SK-N-SH (cell line): ENCODE measurements around the gene DRD4. TPM values are rescaled to one million over a fixed set of nuclear protein-coding genes. Genes with fewer than 3 reads are reported as not detected.
A peak's percentile ranks its signal among the peaks of the same experiment; 100 is the strongest.

Experiments used
- CTCF ChIA-PET: fragments of 300-600, 350-600 bp; formaldehyde crosslinking; extraction: SDS; loops from one replicate; lab custom pipeline; 2021; lab: Yijun Ruan, JAX
- POLR2A ChIA-PET: fragments of 350-600 bp; sonication (Branson Sonifier 250); formaldehyde crosslinking; extraction: SDS; loops from one replicate; lab custom pipeline; 2020; ENCODE audit warnings: antibody characterized with exemption, inconsistent platforms; lab: Yijun Ruan, JAX
- DNase-seq: peaks from one replicate; pipeline ENCODE4 v3.0.0; 2012
- H2AFZ ChIP-seq: fragments of 200-600 bp; sonication (generic); 2 replicates; pipeline ENCODE4 v1.8.1; 2016; ENCODE audit warnings: antibody characterized with exemption, mild to moderate bottlenecking, low read depth
- H3F3A ChIP-seq: fragments of 200-600 bp; sonication (generic); replicated peaks from 2 replicates; pipeline ENCODE3; 2016; ENCODE audit warnings: antibody characterized with exemption, mild to moderate bottlenecking; ENCODE audit not compliant: insufficient read depth
- H3K27ac ChIP-seq, 2 experiments: fragments of 200-500 bp in 1 of 2; fragments of 200-600 bp in 1 of 2; sonication (Bioruptor generic) in 1 of 2; sonication (generic), shearing (Covaris generic) in 1 of 2; 2 replicates each; pipeline versions ENCODE4 v1.5.1 to v1.6.1; 2014 to 2016; ENCODE audit warnings: low read depth in 2 of 2, inconsistent platforms in 1 of 2, low read length in 1 of 2, mild to moderate bottlenecking in 1 of 2, mixed read lengths in 1 of 2
- H3K27me3 ChIP-seq: fragments of 200-600 bp; sonication (generic), shearing (Covaris generic); 2 replicates; pipeline ENCODE4 v1.6.1; 2016; ENCODE audit warnings: mixed run types; ENCODE audit not compliant: insufficient read depth
- H3K36me3 ChIP-seq, 2 experiments: fragments of 200-500 bp in 1 of 2; fragments of 200-600 bp in 1 of 2; sonication (Bioruptor generic) in 1 of 2; sonication (generic) in 1 of 2; replicated peaks in 1 of 2; 2 replicates each; pipeline versions ENCODE3 to v1.5.1; 2014 to 2016; ENCODE audit warnings: low read length in 1 of 2, mild to moderate bottlenecking in 1 of 2; ENCODE audit not compliant: insufficient read depth in 2 of 2, control insufficient read depth in 1 of 2
- H3K4me1 ChIP-seq, 2 experiments: fragments of 200-500 bp in 1 of 2; fragments of 200-600 bp in 1 of 2; sonication (Bioruptor generic) in 1 of 2; sonication (generic), shearing (Covaris generic) in 1 of 2; 2 replicates each; pipeline versions ENCODE4 v1.5.1 to v1.6.1; 2014 to 2016; ENCODE audit warnings: low read depth in 1 of 2, low read length in 1 of 2, mixed run types in 1 of 2; ENCODE audit not compliant: insufficient read depth in 2 of 2, control insufficient read depth in 1 of 2
- H3K4me2 ChIP-seq: fragments of 200-600 bp; sonication (generic), shearing (Covaris generic); 2 replicates; pipeline ENCODE4 v1.6.1; 2017; ENCODE audit warnings: mixed run types
- H3K4me3 ChIP-seq, 2 experiments: fragments of 200-500 bp in 1 of 2; fragments of 200-600 bp in 1 of 2; sonication (Bioruptor generic) in 1 of 2; sonication (generic), shearing (Covaris generic) in 1 of 2; 2 replicates each; pipeline versions ENCODE4 v1.5.1 to v1.8.1; 2014 to 2016; ENCODE audit warnings: low read depth in 2 of 2, inconsistent platforms in 1 of 2, low read length in 1 of 2, mild to moderate bottlenecking in 1 of 2, mixed read lengths in 1 of 2, moderate library complexity in 1 of 2
- H3K79me2 ChIP-seq: fragments of 200-600 bp; sonication (generic); 2 replicates; pipeline ENCODE4 v1.8.1; 2017; ENCODE audit warnings: mild to moderate bottlenecking; ENCODE audit not compliant: insufficient read depth
- H3K9ac ChIP-seq: fragments of 200-600 bp; sonication (generic); 2 replicates; pipeline ENCODE4 v1.6.1; 2017; ENCODE audit warnings: mixed run types
- H3K9me2 ChIP-seq: fragments of 200-600 bp; sonication (generic); 2 replicates; pipeline ENCODE4 v1.6.1; 2017; ENCODE audit warnings: mixed run types
- H3K9me3 ChIP-seq: fragments of 200-600 bp; sonication (generic); 2 replicates; pipeline ENCODE4 v1.6.1; 2017; ENCODE audit warnings: mixed run types, mild to moderate bottlenecking, moderate library complexity
- H4K20me1 ChIP-seq: fragments of 200-600 bp; sonication (generic); 2 replicates; pipeline ENCODE4 v1.6.1; 2017; ENCODE audit warnings: mild to moderate bottlenecking, mixed run types; ENCODE audit not compliant: insufficient read depth
- CHD2 ChIP-seq: fragments of 150-350 bp; IDR thresholded peaks from 2 replicates; pipeline ENCODE4 v1.6.1; 2018; ENCODE audit warnings: low read length; ENCODE audit not compliant: partially characterized antibody
- FOSL2 ChIP-seq: IDR thresholded peaks from 2 replicates; pipeline ENCODE4 v1.4.0; 2012; ENCODE audit warnings: low read depth, mild to moderate bottlenecking, moderate library complexity, borderline replicate concordance
- FOXJ3 ChIP-seq: sonication (generic); formaldehyde crosslinking; IDR thresholded peaks from 2 replicates; pipeline ENCODE4 v1.5.1; 2020; ENCODE audit warnings: mild to moderate bottlenecking, missing genetic modification reagents
- GABPA ChIP-seq: IDR thresholded peaks from 2 replicates; pipeline ENCODE4 v1.4.0; 2012; ENCODE audit warnings: low read depth, mild to moderate bottlenecking
- GATA2 ChIP-seq: sonication (generic); formaldehyde crosslinking; IDR thresholded peaks from 2 replicates; pipeline ENCODE4 v1.5.0; 2020; ENCODE audit warnings: mild to moderate bottlenecking, missing genetic modification reagents
- JUND ChIP-seq: IDR thresholded peaks from 2 replicates; pipeline ENCODE4 v1.4.0; 2012
- MEF2A ChIP-seq: IDR thresholded peaks from 2 replicates; pipeline ENCODE4 v1.4.0; 2012; ENCODE audit warnings: low read depth, borderline replicate concordance
- MXI1 ChIP-seq: IDR thresholded peaks from 2 replicates; pipeline ENCODE4 v1.6.1; 2012; ENCODE audit warnings: mild to moderate bottlenecking, low read depth, low read length, improper control_type of control experiment
- NFIC ChIP-seq: IDR thresholded peaks from 2 replicates; pipeline ENCODE4 v1.4.0; 2012; ENCODE audit warnings: borderline replicate concordance
- POLR2AphosphoS5 ChIP-seq: IDR thresholded peaks from 2 replicates; pipeline ENCODE4 v1.6.1; 2012; ENCODE audit warnings: low read depth, low read length
- RAD21 ChIP-seq: IDR thresholded peaks from 2 replicates; pipeline ENCODE4 v1.6.1; 2012; ENCODE audit warnings: mild to moderate bottlenecking, low read length
- RFX5 ChIP-seq: IDR thresholded peaks from 2 replicates; pipeline ENCODE4 v1.6.1; 2012; ENCODE audit warnings: mild to moderate bottlenecking, improper control_type of control experiment, low read length
- SMC3 ChIP-seq: IDR thresholded peaks from 2 replicates; pipeline ENCODE4 v1.6.1; 2012; ENCODE audit warnings: low read depth, low read length, improper control_type of control experiment
- YY1 ChIP-seq: IDR thresholded peaks from 2 replicates; pipeline ENCODE4 v1.4.0; 2012; ENCODE audit warnings: low read depth, mild to moderate bottlenecking
- WGBS: methylation state at CpG from one replicate; pipeline ENCODE4 v1.1.6; 2017; ENCODE audit warnings: low lambda C conversion rate; 5-methylcytosine and 5-hydroxymethylcytosine counted together
- polyA plus RNA-seq, 3 experiments: library from polyadenylated mRNA; depleted of rRNA; stranded (reverse); fragments of >200 nt; gene quantifications; 2 replicates each; pipeline ENCODE4 v1.2.3, GENCODE V29; 2012
- TF ChIP-seq, protein P1 (sequence below): IDR thresholded peaks from 2 replicates; pipeline ENCODE4 v1.4.0; 2012; ENCODE audit warnings: low read depth, borderline replicate concordance
- TF ChIP-seq, protein P2 (sequence below): IDR thresholded peaks from 2 replicates; pipeline ENCODE4 v1.6.1; 2012; ENCODE audit warnings: mild to moderate bottlenecking, low read depth, low read length, moderate library complexity
- TF ChIP-seq, protein P3 (sequence below): fragments of 150-350 bp; IDR thresholded peaks from 2 replicates; pipeline ENCODE4 v1.6.1; 2017; ENCODE audit warnings: antibody characterized with exemption, low read length, low read depth, borderline replicate concordance
- TF ChIP-seq, protein P4 (sequence below): IDR thresholded peaks from 2 replicates; pipeline ENCODE4; 2012

Gene DRD4
- polyA plus RNA-seq, 1 of the 3 experiments (the other 2 are of a cell fraction) = not detected

DNA sequence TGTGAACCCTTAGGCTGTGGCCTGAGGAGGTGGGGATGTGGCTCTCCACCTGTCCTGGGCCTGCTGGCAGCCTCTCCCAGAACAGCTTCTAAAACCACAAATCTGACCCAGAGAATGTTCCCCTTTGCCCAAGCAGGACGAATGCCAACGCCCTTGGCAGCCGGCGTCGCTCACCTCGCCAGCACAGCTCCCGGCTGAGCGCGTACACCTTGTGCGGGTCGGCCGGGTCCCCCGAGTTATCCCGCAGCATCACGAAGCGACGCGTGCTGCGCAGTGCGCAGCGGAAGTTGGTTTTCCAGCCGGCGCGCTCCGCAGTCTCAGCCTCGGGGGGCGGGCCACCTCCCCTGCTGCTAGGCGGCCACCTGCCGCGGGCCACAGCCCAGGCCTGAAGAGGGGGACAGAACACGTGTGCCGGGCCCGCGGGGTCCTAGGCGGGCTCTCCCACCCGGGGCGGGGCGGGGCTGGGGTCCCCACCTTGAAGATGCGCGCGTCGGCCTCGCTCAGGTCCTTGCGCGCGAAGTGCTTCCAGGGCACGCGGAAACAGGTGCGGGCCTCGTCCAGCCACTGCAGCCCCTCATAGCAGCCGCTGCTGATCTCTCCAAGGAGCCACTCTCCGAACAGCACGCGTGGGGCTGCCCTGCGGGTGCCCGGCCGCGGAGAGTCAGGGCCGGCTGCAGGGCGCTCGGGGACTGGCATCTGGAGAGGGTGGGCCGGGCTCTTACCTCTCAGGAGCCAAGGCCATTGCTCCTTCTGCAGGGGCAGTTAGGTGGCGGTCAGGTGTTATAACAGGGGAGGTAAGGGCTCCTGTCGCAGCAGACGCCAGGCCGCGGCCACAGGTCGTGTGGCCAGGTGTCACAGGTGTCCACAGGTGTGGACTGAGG, 22.2 kb upstream of the DRD4 start:
- Histone ChIP-seq H3K9me3 (no peaks in the 10 kb centered on the region), H2AFZ (no peak overlapping the region), H3K27me3 (no peaks in the 10 kb centered on the region), H4K20me1 (peaks cover 31% of the 10 kb centered on the region), H3K4me3 (peak overlapping the region; percentile 56 to 77), H3K27ac (peak overlapping the region; percentile 76 to 84), H3F3A (peaks cover 6% of the 10 kb centered on the region), H3K36me3 (peaks cover 13 to 38% of the 10 kb centered on the region in 2 experiments), H3K9ac (peak overlapping the region; percentile 77), H3K4me2 (peak overlapping the region; percentile 96), H3K4me1 (peaks cover 0 to 14% of the 10 kb centered on the region in 2 experiments; a peak in 1 of 4 replicates), H3K79me2 (peaks cover 8% of the 10 kb centered on the region; the same call in 1 of the 2 replicates), H3K9me2 (no peaks in the 10 kb centered on the region)
- no peak for DNase-seq
- 75% methylated on average over 39 of the region's 68 CpGs for WGBS
- ChIA-PET POLR2A (interaction anchor here (0.7 kb wide), 1 partner anchor 8 kb away, joined by 3 read pairs; no protein-coding TSS in a partner anchor), CTCF (interaction anchor here (1.9 kb wide), 1 partner anchor 96 kb away, joined by 5 read pairs; no protein-coding TSS in a partner anchor)
- TF ChIP-seq, protein P1, sequence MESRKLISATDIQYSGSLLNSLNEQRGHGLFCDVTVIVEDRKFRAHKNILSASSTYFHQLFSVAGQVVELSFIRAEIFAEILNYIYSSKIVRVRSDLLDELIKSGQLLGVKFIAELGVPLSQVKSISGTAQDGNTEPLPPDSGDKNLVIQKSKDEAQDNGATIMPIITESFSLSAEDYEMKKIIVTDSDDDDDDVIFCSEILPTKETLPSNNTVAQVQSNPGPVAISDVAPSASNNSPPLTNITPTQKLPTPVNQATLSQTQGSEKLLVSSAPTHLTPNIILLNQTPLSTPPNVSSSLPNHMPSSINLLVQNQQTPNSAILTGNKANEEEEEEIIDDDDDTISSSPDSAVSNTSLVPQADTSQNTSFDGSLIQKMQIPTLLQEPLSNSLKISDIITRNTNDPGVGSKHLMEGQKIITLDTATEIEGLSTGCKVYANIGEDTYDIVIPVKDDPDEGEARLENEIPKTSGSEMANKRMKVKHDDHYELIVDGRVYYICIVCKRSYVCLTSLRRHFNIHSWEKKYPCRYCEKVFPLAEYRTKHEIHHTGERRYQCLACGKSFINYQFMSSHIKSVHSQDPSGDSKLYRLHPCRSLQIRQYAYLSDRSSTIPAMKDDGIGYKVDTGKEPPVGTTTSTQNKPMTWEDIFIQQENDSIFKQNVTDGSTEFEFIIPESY = no peak
- TF ChIP-seq MEF2A = no peak
- TF ChIP-seq, protein P2, sequence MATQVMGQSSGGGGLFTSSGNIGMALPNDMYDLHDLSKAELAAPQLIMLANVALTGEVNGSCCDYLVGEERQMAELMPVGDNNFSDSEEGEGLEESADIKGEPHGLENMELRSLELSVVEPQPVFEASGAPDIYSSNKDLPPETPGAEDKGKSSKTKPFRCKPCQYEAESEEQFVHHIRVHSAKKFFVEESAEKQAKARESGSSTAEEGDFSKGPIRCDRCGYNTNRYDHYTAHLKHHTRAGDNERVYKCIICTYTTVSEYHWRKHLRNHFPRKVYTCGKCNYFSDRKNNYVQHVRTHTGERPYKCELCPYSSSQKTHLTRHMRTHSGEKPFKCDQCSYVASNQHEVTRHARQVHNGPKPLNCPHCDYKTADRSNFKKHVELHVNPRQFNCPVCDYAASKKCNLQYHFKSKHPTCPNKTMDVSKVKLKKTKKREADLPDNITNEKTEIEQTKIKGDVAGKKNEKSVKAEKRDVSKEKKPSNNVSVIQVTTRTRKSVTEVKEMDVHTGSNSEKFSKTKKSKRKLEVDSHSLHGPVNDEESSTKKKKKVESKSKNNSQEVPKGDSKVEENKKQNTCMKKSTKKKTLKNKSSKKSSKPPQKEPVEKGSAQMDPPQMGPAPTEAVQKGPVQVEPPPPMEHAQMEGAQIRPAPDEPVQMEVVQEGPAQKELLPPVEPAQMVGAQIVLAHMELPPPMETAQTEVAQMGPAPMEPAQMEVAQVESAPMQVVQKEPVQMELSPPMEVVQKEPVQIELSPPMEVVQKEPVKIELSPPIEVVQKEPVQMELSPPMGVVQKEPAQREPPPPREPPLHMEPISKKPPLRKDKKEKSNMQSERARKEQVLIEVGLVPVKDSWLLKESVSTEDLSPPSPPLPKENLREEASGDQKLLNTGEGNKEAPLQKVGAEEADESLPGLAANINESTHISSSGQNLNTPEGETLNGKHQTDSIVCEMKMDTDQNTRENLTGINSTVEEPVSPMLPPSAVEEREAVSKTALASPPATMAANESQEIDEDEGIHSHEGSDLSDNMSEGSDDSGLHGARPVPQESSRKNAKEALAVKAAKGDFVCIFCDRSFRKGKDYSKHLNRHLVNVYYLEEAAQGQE = no peak
- no peak for TF ChIP-seq POLR2AphosphoS5
- no peak for TF ChIP-seq NFIC
- no peak for TF ChIP-seq JUND
- TF ChIP-seq MXI1 = no peak
- no peak for TF ChIP-seq GABPA
- no peak for TF ChIP-seq SMC3
- TF ChIP-seq, protein P3, sequence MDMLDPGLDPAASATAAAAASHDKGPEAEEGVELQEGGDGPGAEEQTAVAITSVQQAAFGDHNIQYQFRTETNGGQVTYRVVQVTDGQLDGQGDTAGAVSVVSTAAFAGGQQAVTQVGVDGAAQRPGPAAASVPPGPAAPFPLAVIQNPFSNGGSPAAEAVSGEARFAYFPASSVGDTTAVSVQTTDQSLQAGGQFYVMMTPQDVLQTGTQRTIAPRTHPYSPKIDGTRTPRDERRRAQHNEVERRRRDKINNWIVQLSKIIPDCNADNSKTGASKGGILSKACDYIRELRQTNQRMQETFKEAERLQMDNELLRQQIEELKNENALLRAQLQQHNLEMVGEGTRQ = no peak
- TF ChIP-seq, protein P4, sequence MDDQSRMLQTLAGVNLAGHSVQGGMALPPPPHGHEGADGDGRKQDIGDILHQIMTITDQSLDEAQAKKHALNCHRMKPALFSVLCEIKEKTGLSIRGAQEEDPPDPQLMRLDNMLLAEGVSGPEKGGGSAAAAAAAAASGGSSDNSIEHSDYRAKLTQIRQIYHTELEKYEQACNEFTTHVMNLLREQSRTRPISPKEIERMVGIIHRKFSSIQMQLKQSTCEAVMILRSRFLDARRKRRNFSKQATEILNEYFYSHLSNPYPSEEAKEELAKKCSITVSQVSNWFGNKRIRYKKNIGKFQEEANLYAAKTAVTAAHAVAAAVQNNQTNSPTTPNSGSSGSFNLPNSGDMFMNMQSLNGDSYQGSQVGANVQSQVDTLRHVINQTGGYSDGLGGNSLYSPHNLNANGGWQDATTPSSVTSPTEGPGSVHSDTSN = no peak
- no peak for TF ChIP-seq RFX5
- TF ChIP-seq FOSL2 = no peak
- no peak for TF ChIP-seq GATA2 (CRISPR knock-in tag)
- no peak for TF ChIP-seq CHD2
- no peak for TF ChIP-seq YY1
- TF ChIP-seq FOXJ3 (CRISPR knock-in tag) = no peak
- TF ChIP-seq RAD21 = no peak
